Nephron (organoid): Measurements from ENCODE around the gene LAIR2.
"Not testable (repeated sequence)": the region's sequence is repeated elsewhere in the genome, so short reads cannot be mapped to it uniquely, and the experiment has no call there.

ENCODE experiments used
- H3K27ac Mint-ChIP-seq, 3 experiments: 2 replicates each; pipeline ENCODE4 v1.8.0; 2020; ENCODE audit warnings: mixed read lengths in 3 of 3, mild to moderate bottlenecking in 2 of 3, moderate library complexity in 1 of 3
- H3K27me3 Mint-ChIP-seq: 2 replicates; pipeline ENCODE4 v1.8.0; 2021; ENCODE audit warnings: low read depth, mild to moderate bottlenecking, moderate library complexity, mixed read lengths
- H3K36me3 Mint-ChIP-seq: 2 replicates; pipeline ENCODE4 v1.8.0; 2020; ENCODE audit warnings: low read depth, mixed read lengths
- H3K4me1 Mint-ChIP-seq: 2 replicates; pipeline ENCODE4 v1.8.0; 2020; ENCODE audit warnings: mixed read lengths
- H3K4me3 Mint-ChIP-seq, 3 experiments: 2 replicates each; pipeline ENCODE4 v1.8.0; 2020; ENCODE audit warnings: mild to moderate bottlenecking in 3 of 3, mixed read lengths in 3 of 3, moderate library complexity in 2 of 3
- H3K9me3 Mint-ChIP-seq: 2 replicates; pipeline ENCODE4 v1.8.0; 2020; ENCODE audit warnings: mixed read lengths
- CTCF ChIP-seq, 3 experiments: fragments of 200-600 bp; sonication (generic); IDR thresholded peaks; one replicate each; pipeline ENCODE4 v1.5.0; 2021; ENCODE audit warnings: antibody characterized with exemption in 3 of 3; ENCODE audit not compliant: unreplicated experiment in 3 of 3

Gene LAIR2

GRCh38 chr19:54506079-54506478, 3.4 kb downstream of the LAIR2 start:
- Mint-ChIP-seq H3K27me3 (no peaks in the 10 kb centered on the region), H3K4me1 (no peaks in the 10 kb centered on the region)

GRCh38 chr19:54507038-54507717, 4.5 kb downstream of the LAIR2 start:
- H3K27ac Mint-ChIP-seq, H3K4me3 Mint-ChIP-seq, H3K27me3 Mint-ChIP-seq, H3K4me1 Mint-ChIP-seq, H3K36me3 Mint-ChIP-seq: not testable (repeated sequence)
- peaks cover 18% of the 10 kb centered on the region for H3K9me3 Mint-ChIP-seq

More at GRCh38 chr19:54506079-54506478, 3.4 kb downstream of the LAIR2 start:
- TF ChIP-seq CTCF (IDR thresholded peaks at IDR 0.05; ENCODE audit: unreplicated experiment in 3 of 3): no peak
- Mint-ChIP-seq H3K36me3 (no peaks in the 10 kb centered on the region), H3K27ac (no peak overlapping the region), H3K9me3 (peaks cover 19% of the 10 kb centered on the region), H3K4me3 (no peak overlapping the region)

GRCh38 chr19:54507824-54508223, 5.2 kb downstream of the LAIR2 start:
- TF ChIP-seq CTCF (IDR thresholded peaks at IDR 0.05; ENCODE audit: unreplicated experiment in 3 of 3): no peak
- H3K4me3 Mint-ChIP-seq: no peak overlapping the region

GRCh38 chr19:54508487-54508886, 5.9 kb downstream of the LAIR2 start:
- H3K27me3 Mint-ChIP-seq, H3K36me3 Mint-ChIP-seq, H3K27ac Mint-ChIP-seq, H3K4me3 Mint-ChIP-seq, H3K4me1 Mint-ChIP-seq: not testable (repeated sequence)
- H3K9me3 Mint-ChIP-seq: peaks cover 26% of the 10 kb centered on the region

More at GRCh38 chr19:54507824-54508223, 5.2 kb downstream of the LAIR2 start:
- no peaks in the 10 kb centered on the region for H3K36me3 Mint-ChIP-seq
- H3K4me1 Mint-ChIP-seq: no peaks in the 10 kb centered on the region
- H3K9me3 Mint-ChIP-seq: peaks cover 20% of the 10 kb centered on the region
- H3K27ac Mint-ChIP-seq: no peak overlapping the region
- H3K27me3 Mint-ChIP-seq: no peaks in the 10 kb centered on the region

- not testable (repeated sequence) for H3K27ac Mint-ChIP-seq, H3K4me1 Mint-ChIP-seq, H3K27me3 Mint-ChIP-seq, H3K4me3 Mint-ChIP-seq, H3K36me3 Mint-ChIP-seq
- peaks cover 26% of the 10 kb centered on the region for H3K9me3 Mint-ChIP-seq
These were observed 6.7 kb downstream of the LAIR2 start for GRCh38 chr19:54509200-54509940.

GRCh38 chr19:54515156-54515555, 12.5 kb downstream of the LAIR2 start:
- Mint-ChIP-seq H3K4me1 (no peaks in the 10 kb centered on the region), H3K27me3 (no peaks in the 10 kb centered on the region), H3K27ac (no peak overlapping the region), H3K4me3 (no peak overlapping the region), H3K9me3 (peaks cover 36% of the 10 kb centered on the region), H3K36me3 (no peaks in the 10 kb centered on the region)
- no peak for TF ChIP-seq CTCF (IDR thresholded peaks at IDR 0.05; ENCODE audit: unreplicated experiment in 3 of 3)

- no peak for TF ChIP-seq CTCF (IDR thresholded peaks at IDR 0.05; ENCODE audit: unreplicated experiment in 3 of 3)
- H3K4me3 Mint-ChIP-seq: no peak overlapping the region
These were observed 14.9 kb downstream of the LAIR2 start for GRCh38 chr19:54517483-54517882.

More at GRCh38 chr19:54517483-54517882, 14.9 kb downstream of the LAIR2 start:
- Mint-ChIP-seq H3K27me3 (no peaks in the 10 kb centered on the region), H3K9me3 (peaks cover 42% of the 10 kb centered on the region), H3K4me1 (no peaks in the 10 kb centered on the region), H3K27ac (no peak overlapping the region), H3K36me3 (no peaks in the 10 kb centered on the region)
